Panc1 (cell line): ENCODE results near the gene JAG1. TPM values are rescaled to one million over a fixed set of nuclear protein-coding genes. Genes with fewer than 3 reads are reported as not detected.

Experiments used
- ATAC-seq: fragments of 200-7000 bp; cut with Tn5 transposase; 2 replicates; pipeline ENCODE4 v1.9.1; 2020; ENCODE audit warnings: mild to moderate bottlenecking, moderate library complexity
- BruUV-seq: library from RNA; stranded (reverse); fragments of 400-500 nt; replicated peaks from 2 replicates; lab custom pipeline; 2021; lab: Mats Ljungman, UMichigan
- CTCF ChIA-PET: fragments of 300-600 bp; sonication (Branson Sonifier 250); formaldehyde crosslinking; loops from one replicate; lab custom pipeline; 2022; ENCODE audit warnings: antibody characterized with exemption; lab: Charles Lee
- POLR2A ChIA-PET: fragments of 300-600 bp; sonication (Branson Sonifier 250); formaldehyde crosslinking; loops from one replicate; lab custom pipeline; 2022; ENCODE audit warnings: antibody characterized with exemption; lab: Charles Lee
- DNase-seq: peaks from one replicate; pipeline ENCODE4 v3.0.0-alpha.2; 2010; ENCODE audit warnings: low read depth, low spot score
- H3K27ac ChIP-seq: 2 replicates; pipeline ENCODE4 v1.5.1; 2011; ENCODE audit warnings: mild to moderate bottlenecking, low read length, inconsistent platforms
- H3K27me3 ChIP-seq: fragments of 200-500 bp; sonication (Bioruptor generic); 2 replicates; pipeline ENCODE4 v1.6.0; 2014; ENCODE audit warnings: low read length, inconsistent platforms; ENCODE audit not compliant: control insufficient read depth, insufficient read depth
- H3K36me3 ChIP-seq: fragments of 200-500 bp; sonication (Bioruptor generic); 2 replicates; pipeline ENCODE4 v1.5.1; 2014; ENCODE audit warnings: inconsistent platforms, mild to moderate bottlenecking, low read length, moderate library complexity; ENCODE audit not compliant: control insufficient read depth, insufficient read depth
- H3K4me1 ChIP-seq: 2 replicates; pipeline ENCODE4 v1.5.1; 2011; ENCODE audit warnings: inconsistent platforms, mild to moderate bottlenecking, low read length, moderate library complexity; ENCODE audit not compliant: control insufficient read depth, insufficient read depth
- H3K4me3 ChIP-seq, 2 experiments: 2 replicates each; pipeline ENCODE4 v1.5.1; 2011 to 2012; ENCODE audit warnings: low read depth in 2 of 2, low read length in 2 of 2, mild to moderate bottlenecking in 2 of 2, inconsistent platforms in 1 of 2, moderate library complexity in 1 of 2
- H3K9me3 ChIP-seq: fragments of 200-500 bp; sonication (Bioruptor generic); 2 replicates; pipeline ENCODE4 v1.5.1; 2014; ENCODE audit warnings: low read depth, mild to moderate bottlenecking, inconsistent platforms, low read length, moderate library complexity; ENCODE audit not compliant: control insufficient read depth, insufficient read depth
- POLR2AphosphoS5 ChIP-seq: IDR thresholded peaks from 2 replicates; pipeline ENCODE4 v1.6.1; 2012; ENCODE audit warnings: mild to moderate bottlenecking, low read depth, low read length, moderate library complexity
- SIN3A ChIP-seq: IDR thresholded peaks from 2 replicates; pipeline ENCODE4 v1.6.1; 2012; ENCODE audit warnings: low read depth, mild to moderate bottlenecking, low read length, moderate library complexity, borderline replicate concordance; ENCODE audit not compliant: insufficient read depth
- TCF7L2 ChIP-seq: IDR thresholded peaks from 2 replicates; pipeline ENCODE4 v1.6.1; 2011; ENCODE audit warnings: mild to moderate bottlenecking, low read depth, low read length, inconsistent platforms
- in situ Hi-C: cut with HindIII; loops from 2 replicates; pipeline ENCODE4 v1.10.0; 2016; ENCODE audit warnings: low sequenced_read_pairs, low pct_unique_long_range_greater_than_20kb
- intact Hi-C: fragments of 100-400 bp; cut with micrococcal nuclease; formaldehyde crosslinking; loops from one replicate; pipeline ENCODE4 v1.10.0; 2022; ENCODE audit not compliant: unreplicated experiment
- total RNA-seq: library from RNA; stranded (reverse); gene quantifications from one replicate; pipeline ENCODE4 v1.2.1, GENCODE V29; 2021; ENCODE audit not compliant: unreplicated experiment
- TF ChIP-seq, protein P1 (sequence below), 2 experiments: IDR thresholded peaks; 2 replicates each; pipeline ENCODE4 v1.6.1; 2011 to 2012; ENCODE audit warnings: low read depth in 2 of 2, control low read depth in 1 of 2, low read length in 1 of 2, mild to moderate bottlenecking in 1 of 2, moderate library complexity in 1 of 2; ENCODE audit not compliant: insufficient read depth in 1 of 2
- TF ChIP-seq, protein P2 (sequence below): fragments of 450-650 bp; IDR thresholded peaks from 2 replicates; pipeline ENCODE4 v1.5.1; 2017; ENCODE audit warnings: mild to moderate bottlenecking

JAG1 gene
- total RNA-seq, 1 experiment from 2014 or later = 21.2 TPM

DNA sequence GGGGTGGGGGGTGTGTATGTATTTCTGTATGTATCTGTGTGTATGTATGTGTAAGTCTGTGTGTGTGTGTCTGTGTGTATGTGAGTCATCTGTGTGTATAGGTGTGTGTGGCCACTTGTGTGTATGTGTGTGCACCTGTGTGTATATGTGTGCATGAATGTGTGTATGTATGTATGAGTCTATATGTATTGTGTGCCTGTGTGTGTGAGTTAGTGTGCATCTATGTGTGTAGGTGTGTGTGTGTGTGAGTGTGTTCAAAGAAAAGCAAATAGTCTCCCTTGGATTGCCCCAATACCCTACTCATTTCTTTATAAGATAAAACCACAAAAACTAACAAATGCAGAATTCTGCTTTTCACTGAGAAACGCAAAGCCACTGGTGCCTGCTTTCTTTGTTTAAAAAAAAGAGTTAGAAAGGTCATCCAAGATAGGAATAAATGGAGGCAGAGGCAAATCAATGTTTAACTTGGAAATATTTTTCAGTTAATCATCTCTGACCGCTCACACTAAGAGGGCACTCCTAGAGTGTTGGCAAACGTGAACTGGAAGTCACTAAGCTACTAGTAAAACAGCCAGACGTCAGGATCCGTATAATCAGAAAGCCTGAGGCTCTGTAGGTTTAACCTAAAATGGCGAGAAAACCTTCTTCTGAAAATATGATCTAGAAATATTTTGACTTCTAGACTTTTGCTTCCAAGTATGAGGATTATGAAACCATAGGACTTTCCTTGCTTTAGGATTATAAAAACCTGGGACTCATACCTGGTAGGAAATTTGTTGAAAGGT lies 37.4 kb upstream of the JAG1 start:
- no peak for ATAC-seq
- BruUV-seq = no TSS peak
- TF ChIP-seq, protein P1, sequence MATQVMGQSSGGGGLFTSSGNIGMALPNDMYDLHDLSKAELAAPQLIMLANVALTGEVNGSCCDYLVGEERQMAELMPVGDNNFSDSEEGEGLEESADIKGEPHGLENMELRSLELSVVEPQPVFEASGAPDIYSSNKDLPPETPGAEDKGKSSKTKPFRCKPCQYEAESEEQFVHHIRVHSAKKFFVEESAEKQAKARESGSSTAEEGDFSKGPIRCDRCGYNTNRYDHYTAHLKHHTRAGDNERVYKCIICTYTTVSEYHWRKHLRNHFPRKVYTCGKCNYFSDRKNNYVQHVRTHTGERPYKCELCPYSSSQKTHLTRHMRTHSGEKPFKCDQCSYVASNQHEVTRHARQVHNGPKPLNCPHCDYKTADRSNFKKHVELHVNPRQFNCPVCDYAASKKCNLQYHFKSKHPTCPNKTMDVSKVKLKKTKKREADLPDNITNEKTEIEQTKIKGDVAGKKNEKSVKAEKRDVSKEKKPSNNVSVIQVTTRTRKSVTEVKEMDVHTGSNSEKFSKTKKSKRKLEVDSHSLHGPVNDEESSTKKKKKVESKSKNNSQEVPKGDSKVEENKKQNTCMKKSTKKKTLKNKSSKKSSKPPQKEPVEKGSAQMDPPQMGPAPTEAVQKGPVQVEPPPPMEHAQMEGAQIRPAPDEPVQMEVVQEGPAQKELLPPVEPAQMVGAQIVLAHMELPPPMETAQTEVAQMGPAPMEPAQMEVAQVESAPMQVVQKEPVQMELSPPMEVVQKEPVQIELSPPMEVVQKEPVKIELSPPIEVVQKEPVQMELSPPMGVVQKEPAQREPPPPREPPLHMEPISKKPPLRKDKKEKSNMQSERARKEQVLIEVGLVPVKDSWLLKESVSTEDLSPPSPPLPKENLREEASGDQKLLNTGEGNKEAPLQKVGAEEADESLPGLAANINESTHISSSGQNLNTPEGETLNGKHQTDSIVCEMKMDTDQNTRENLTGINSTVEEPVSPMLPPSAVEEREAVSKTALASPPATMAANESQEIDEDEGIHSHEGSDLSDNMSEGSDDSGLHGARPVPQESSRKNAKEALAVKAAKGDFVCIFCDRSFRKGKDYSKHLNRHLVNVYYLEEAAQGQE (IDR thresholded peaks at IDR 0.05; ENCODE audit: insufficient read depth in 1 of 2, low read depth in 2 of 2, low read length in 1 of 2) = no peak
- TF ChIP-seq POLR2AphosphoS5 (no peak), SIN3A (no peak), TCF7L2 (no peak)
- TF ChIP-seq, protein P2, sequence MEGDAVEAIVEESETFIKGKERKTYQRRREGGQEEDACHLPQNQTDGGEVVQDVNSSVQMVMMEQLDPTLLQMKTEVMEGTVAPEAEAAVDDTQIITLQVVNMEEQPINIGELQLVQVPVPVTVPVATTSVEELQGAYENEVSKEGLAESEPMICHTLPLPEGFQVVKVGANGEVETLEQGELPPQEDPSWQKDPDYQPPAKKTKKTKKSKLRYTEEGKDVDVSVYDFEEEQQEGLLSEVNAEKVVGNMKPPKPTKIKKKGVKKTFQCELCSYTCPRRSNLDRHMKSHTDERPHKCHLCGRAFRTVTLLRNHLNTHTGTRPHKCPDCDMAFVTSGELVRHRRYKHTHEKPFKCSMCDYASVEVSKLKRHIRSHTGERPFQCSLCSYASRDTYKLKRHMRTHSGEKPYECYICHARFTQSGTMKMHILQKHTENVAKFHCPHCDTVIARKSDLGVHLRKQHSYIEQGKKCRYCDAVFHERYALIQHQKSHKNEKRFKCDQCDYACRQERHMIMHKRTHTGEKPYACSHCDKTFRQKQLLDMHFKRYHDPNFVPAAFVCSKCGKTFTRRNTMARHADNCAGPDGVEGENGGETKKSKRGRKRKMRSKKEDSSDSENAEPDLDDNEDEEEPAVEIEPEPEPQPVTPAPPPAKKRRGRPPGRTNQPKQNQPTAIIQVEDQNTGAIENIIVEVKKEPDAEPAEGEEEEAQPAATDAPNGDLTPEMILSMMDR = no peak
- peaks cover 10% of the 10 kb centered on the region; the same call in 1 of the 2 replicates for H3K4me1 ChIP-seq
- H3K36me3 ChIP-seq = no peaks in the 10 kb centered on the region
- H3K27ac ChIP-seq = no peak overlapping the region
- ChIA-PET CTCF (no interaction called here), POLR2A (no interaction called here)
- no peaks in the 10 kb centered on the region for H3K9me3 ChIP-seq
- intact Hi-C loops = no loop called here
- H3K27me3 ChIP-seq = no peaks in the 10 kb centered on the region
- H3K4me3 ChIP-seq = no peak overlapping the region
- no peak for DNase-seq
- in situ Hi-C loops = no loop called here

DNA sequence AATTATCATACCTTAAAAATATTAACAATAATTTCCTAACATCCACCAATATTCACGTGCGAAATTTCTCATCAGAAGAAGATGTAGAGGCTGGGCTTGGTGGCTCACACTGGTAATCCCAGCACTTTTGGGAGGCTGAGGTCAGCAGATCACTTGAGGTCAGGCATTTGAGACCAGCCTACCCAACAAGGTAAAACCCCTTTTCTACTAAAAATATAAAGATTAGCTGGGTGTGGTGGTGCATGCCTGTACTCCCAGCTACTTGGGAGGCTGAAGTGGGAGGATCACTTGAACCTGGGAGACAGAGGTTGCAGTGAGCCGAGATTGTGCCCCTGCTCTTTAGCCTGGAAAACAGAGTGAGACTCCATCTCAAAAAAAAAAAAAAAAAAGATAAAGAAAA lies 36.1 kb upstream of the JAG1 start:
- POLR2A ChIA-PET = no interaction called here
- BruUV-seq = no TSS peak
- intact Hi-C loops = no loop called here
- no peaks in the 10 kb centered on the region for H3K36me3 ChIP-seq
- CTCF ChIA-PET = no interaction called here
- ATAC-seq = no peak
- H3K4me3 ChIP-seq = no peak overlapping the region
- H3K4me1 ChIP-seq = peaks cover 11% of the 10 kb centered on the region; the same call in 1 of the 2 replicates
- no peaks in the 10 kb centered on the region for H3K27me3 ChIP-seq
- H3K27ac ChIP-seq = no peak overlapping the region
- TF ChIP-seq TCF7L2 (no peak), SIN3A (no peak), POLR2AphosphoS5 (no peak)
- TF ChIP-seq, protein P2 = no peak
- TF ChIP-seq, protein P1 (IDR thresholded peaks at IDR 0.05; ENCODE audit: insufficient read depth in 1 of 2, low read depth in 2 of 2, low read length in 1 of 2) = no peak
- H3K9me3 ChIP-seq = no peaks in the 10 kb centered on the region
- in situ Hi-C loops = no loop called here
- DNase-seq = no peak
